ENCODE measurements around the gene PGPEP1.
A peak's percentile ranks its signal among the peaks of the same experiment; 100 is the strongest.

PGPEP1 gene

DNA sequence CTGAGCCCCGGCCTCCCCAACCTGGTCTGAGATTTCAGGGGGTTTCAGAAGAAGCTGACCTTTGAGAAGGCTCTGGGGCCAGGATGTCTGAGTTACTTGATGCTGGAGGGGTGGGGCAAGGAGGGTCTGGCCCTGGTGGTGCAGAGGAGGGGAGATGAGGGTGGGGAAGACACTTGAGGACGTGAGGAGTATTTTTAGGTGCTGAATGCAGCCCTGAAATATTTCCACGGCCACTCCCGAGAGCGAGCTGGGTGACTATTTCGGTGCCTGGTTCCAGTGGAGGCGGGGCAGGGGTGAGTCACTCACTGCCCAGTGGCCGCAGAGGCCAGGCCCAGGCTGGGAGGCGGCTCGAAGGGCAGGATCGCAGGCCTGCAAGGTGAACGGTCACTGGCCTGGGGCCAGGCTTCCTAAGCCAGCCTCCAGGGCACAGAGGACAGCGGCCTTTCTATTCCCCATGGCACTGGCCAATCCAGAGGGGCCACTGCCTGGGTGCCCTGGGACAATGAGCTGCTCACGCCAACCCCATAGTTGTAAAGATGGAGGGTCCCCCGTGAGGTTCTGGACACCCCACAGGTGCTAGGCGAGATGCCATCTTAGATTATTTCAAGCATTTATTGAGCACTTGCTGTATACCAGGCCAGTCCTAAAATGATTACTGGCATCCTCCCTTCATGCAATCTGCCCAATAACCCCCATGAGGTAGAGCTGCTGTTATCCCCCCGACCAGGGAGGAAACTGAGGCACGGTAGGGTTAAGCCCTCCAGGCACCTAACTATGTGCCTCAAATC, 39.3 kb upstream of the PGPEP1 start:
- H3K4me3 ChIP-seq (ENCODE audit: low read length): no peak overlapping the region
- TF ChIP-seq, protein P1, sequence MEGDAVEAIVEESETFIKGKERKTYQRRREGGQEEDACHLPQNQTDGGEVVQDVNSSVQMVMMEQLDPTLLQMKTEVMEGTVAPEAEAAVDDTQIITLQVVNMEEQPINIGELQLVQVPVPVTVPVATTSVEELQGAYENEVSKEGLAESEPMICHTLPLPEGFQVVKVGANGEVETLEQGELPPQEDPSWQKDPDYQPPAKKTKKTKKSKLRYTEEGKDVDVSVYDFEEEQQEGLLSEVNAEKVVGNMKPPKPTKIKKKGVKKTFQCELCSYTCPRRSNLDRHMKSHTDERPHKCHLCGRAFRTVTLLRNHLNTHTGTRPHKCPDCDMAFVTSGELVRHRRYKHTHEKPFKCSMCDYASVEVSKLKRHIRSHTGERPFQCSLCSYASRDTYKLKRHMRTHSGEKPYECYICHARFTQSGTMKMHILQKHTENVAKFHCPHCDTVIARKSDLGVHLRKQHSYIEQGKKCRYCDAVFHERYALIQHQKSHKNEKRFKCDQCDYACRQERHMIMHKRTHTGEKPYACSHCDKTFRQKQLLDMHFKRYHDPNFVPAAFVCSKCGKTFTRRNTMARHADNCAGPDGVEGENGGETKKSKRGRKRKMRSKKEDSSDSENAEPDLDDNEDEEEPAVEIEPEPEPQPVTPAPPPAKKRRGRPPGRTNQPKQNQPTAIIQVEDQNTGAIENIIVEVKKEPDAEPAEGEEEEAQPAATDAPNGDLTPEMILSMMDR (IDR thresholded peaks at IDR 0.05; ENCODE audit: insufficient read depth, low read depth, low read length, missing control alignments): no peak
- peak; percentile 40 for DNase-seq (ENCODE audit: low read depth)

DNA sequence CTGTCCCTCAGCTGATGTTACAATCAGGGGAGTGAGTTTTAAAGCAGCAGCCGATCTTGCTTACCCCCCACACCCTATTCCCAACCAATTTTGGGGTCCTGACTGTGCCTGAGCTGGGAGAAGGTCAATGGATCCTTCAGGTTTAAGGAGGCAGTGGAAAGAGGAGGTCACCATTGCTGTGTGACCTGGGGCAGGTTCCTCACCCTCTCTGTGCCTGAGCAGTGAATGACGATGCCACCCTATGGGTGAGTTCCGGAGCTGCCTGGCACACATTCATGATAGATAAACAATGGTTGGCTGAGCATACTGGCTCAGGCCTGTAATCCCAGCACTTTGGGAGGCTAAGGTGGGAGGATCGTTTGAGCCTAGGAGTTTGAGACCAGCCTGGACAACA, 38.7 kb upstream of the PGPEP1 start:
- TF ChIP-seq, protein P1 (IDR thresholded peaks at IDR 0.05; ENCODE audit: insufficient read depth, low read depth, low read length, missing control alignments): no peak

DNA sequence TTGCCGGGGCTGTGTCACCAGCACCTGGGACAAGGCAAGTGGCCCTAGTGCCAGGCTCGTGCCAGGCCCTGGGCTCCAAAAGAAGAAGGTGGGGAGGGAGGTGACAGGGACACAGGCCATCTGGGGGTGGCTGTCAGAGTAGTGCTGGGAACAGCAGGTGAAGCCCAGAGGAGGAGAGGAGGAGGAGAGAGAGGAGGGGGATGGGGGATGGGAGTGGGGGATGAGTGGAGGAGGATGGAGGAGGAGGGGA, 36.3 kb upstream of the PGPEP1 start:
- no peak for DNase-seq (ENCODE audit: low read depth)
- H3K4me3 ChIP-seq (ENCODE audit: low read length): no peak overlapping the region
- TF ChIP-seq, protein P1 (IDR thresholded peaks at IDR 0.05; ENCODE audit: insufficient read depth, low read depth, low read length, missing control alignments): no peak

More for the DNA sequence above, 38.7 kb upstream of the PGPEP1 start:
- no peak overlapping the region for H3K4me3 ChIP-seq (ENCODE audit: low read length)
- DNase-seq (ENCODE audit: low read depth): no peak

DNA sequence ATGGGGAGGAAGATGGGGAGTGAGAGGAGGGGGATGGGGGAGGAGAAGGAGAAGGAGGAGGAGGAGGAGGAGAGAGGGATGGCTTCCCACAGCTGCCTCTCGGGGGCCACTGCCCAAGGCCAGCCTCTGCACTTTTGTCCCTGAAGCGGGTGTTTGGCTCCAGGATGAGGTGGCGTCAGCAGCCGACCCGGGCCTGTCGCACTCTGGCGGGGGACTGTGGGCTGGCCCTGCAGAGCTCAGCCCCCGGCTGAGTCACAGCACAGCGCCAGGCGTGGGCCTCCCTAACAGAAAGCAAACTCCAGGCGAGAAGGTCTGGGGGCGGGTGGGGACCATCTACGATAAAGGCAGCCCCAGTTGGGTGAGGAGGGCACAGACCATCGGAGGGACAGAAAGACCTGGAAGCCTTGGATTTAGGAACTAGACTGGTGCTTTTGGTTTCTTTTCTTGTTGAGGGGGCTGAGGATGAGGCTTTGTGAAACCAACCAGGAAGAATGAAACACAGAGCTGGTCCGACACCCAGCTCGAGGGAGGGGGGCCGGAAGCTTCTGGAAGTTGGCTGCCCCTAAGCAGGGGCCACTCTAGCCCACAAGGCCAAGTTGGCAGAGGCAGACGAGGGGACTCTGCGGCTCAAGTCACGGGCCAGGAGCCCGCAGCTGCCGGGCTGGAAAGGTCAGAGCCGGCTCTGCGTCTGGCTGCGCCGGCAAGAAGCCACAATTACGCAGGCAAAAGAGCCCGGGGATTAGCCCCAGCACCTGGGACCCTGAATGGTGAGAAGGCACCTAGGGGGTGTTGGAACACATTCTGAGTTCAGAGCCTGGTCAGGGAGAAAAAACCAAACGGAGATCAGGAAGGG, 35.7 kb upstream of the PGPEP1 start:
- peak; percentile 55 for DNase-seq (ENCODE audit: low read depth)
- TF ChIP-seq, protein P1 (IDR thresholded peaks at IDR 0.05; ENCODE audit: insufficient read depth, low read depth, low read length, missing control alignments): no peak
- H3K4me3 ChIP-seq (ENCODE audit: low read length): no peak overlapping the region

DNA sequence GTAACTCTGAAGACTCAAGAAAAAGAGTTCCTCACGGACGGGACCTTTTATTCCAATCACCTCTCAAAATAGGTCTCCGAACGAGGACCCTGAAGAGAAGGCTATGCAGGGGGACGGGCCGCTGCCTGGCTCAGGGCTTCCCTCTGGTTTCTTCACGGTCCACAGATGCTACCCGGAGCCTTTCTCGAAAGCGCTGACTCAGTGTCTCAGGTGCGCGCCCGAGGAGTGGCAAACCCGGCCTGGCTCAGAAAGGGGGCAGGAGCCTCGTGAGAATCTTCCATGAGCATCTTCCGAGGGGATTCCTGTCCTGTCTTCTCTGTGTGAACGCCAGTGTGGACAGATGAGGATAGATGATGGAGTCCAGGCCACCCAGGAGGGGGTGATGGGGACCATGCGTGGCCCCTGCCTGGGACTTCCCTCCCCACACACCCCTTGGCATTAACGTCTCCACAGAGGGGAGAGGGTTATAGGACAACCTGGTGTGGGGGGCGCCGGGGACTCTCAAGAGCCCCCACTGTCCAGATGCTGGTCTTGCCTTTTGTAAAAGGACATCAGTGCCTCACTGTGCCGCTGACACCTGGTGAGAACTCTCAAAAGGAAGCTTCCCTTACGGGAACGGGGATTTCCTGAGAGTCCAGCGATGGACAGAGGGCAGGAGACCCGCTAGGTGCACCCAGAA, 34.0 kb upstream of the PGPEP1 start:
- no peak overlapping the region for H3K4me3 ChIP-seq (ENCODE audit: low read length)
- DNase-seq (ENCODE audit: low read depth): no peak
- TF ChIP-seq, protein P1 (IDR thresholded peaks at IDR 0.05; ENCODE audit: insufficient read depth, low read depth, low read length, missing control alignments): no peak

DNA sequence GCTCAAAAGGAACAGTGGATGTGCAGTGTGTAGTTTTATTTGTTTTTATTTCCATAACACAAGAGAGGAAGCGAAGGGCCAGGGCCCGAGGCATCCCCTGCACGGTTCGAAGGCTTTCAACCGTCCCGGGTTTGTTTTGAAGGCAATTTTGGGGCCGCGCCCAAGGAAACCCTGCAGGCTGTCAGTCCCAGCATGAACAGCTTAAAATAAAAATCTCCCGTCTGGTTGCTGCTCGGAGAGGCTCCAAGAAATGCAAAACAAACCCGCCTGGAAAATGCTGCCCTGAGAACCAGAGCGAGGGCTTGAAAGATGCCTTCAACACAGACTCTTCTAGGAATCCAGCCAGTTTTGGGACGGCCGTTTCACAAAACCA, 33.5 kb upstream of the PGPEP1 start:
- no peak for DNase-seq (ENCODE audit: low read depth)
- no peak overlapping the region for H3K4me3 ChIP-seq (ENCODE audit: low read length)
- TF ChIP-seq, protein P1 (IDR thresholded peaks at IDR 0.05; ENCODE audit: insufficient read depth, low read depth, low read length, missing control alignments): no peak
